ENCODE data around the gene ZNF581.

Gene ZNF581

DNA sequence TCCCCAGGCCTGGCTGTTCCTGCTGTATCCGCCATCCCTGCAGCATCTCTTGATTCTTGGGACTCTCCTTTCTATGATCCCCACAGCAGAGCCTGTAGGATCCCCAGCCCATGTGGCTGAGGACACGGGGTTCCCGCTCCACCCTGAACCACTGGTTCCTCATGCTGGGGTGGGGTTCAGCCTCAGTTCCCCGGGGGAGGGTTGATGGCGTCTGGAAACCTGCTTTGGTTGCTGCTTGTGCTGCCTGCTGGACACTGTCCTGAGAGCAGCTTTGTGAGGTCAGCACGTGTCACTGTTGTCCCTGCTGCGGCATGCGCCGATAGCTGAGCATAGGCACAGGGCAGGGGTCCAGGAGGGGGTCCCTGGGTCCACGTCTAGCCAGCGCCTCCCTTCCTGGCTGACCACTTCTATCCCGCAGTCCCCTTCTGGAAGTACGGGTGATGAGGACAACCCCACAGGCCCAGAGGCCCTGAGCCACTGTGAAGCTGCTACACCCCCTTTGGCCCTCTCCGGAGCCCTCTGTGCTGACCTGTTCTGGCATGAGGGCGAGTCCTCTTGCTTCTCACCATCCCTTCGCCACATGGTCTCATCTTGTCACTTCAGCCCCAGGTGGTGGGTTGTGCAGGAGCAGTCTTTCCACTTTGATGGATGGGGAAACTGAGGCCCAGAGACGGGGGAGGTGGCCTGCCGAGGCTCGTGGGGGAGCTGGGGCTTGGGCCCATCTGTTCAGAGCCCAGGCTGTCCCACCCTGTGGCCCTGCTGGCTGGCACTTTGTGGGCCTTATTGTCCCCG, 37.1 kb downstream of the ZNF581 start:
- DNase-seq (ENCODE audit: low spot score) = no peak

DNA sequence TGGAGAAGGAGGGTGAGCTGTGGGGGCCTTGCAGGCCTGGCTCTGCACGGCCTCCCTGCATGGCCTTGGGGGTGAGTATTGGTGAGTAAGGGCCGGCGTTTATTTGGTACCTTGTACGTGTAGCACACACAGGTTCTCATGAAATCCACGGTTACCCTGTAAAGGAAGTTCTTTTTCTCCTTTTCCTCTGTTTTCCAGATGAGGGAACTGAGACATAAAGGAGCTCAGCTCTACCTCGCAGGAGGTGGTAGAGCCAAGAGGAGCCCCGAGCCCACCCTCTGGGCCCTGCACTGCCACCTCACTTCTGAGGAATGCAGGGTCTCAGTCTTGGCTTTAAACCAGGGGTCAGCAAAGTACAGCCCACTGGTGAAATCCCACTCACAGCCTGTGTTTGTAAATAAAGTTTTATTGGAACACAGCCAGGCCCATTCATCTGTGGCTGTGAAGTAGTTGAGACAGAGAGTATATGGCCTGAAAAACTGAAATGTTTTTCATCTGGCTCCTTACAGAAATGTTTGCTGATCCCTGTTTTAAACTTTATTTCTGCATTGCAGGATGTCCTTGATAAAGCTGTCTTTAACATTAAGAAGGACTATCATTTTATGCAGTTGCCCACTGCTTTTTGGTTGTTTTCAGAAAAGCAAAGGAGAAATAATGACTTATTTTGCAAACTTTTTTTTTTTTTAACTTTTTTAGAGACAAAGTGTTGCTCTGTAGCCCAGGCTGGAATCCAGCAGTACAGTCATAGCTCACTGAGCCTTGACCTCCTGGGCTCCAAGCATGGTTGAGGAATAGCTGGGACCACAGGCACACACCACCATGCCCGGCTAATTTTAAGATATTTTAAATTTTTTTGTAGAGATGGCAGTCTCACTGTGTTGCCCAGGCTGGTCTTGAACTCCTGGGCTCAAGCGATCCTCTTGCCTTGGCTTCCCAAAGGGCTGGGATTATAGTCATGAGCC, 38.0 kb downstream of the ZNF581 start:
- no peak for DNase-seq (ENCODE audit: low spot score)

DNA sequence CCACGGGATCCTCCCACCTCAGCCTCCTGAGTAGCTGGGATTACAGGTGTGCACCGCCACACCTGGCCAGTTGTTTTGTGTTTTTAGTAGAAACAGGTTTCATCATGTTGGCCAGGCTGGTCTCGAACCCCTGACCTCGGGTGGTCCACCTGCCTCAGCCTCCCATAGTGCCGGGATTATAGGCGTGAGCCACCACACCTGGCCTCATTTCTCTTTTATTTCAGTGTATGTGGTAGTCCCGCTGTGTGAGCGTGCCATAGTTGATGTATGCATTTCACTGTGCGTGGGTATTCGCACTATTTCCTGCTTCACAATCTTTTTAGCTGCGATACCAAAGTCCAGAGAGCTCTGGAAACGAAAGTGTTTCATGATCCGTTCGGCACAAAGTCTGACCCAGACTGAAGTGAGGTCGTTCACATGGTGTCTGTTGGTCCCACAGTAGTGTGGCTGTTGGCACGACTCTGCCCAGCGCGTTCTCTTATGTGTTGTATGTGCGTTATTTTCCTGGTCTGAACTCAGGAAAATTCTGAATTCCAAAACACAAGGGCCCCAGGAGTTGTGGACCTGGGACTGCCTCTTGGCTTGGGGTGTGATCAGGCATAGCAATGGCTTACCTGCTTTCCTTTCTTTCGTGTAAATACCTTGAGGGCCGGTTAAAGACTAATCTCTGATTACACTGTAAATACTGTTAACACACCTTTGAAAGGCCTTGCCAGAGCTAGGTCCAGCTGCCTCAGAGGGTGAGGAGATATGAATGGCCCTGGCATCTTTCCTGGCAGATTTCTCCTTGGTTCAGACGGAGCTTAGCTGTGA, 40.2 kb downstream of the ZNF581 start:
- DNase-seq (ENCODE audit: low spot score) = no peak

DNA sequence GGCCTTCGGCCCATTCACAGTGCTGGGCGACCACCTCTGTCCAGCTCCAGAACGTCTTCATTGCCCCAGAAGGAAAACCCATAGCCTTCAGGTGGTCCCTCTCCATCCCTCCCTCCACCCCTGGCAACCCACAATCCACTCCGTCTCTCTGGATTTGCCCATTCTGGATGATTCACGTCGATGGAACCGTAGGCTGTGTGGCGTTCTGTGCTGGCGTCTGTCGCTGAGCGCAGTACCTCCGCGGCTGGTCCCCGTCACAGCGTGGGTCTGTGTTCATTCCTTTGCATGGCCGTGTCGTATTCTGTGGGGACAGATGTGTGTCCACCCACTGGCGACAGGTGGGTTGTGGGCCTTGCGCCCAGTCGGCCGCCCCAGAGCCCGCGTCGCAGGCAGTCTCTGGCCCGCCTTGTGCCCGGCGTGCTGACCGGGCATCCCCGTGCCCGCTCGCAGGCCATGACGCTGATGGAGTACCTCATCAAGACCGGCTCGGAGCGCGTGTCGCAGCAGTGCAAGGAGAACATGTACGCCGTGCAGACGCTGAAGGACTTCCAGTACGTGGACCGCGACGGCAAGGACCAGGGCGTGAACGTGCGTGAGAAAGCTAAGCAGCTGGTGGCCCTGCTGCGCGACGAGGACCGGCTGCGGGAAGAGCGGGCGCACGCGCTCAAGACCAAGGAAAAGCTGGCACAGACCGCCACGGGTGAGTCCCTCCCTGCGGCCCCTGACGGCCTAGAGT, 41.7 kb downstream of the ZNF581 start:
- no peak for DNase-seq (ENCODE audit: low spot score)

DNA sequence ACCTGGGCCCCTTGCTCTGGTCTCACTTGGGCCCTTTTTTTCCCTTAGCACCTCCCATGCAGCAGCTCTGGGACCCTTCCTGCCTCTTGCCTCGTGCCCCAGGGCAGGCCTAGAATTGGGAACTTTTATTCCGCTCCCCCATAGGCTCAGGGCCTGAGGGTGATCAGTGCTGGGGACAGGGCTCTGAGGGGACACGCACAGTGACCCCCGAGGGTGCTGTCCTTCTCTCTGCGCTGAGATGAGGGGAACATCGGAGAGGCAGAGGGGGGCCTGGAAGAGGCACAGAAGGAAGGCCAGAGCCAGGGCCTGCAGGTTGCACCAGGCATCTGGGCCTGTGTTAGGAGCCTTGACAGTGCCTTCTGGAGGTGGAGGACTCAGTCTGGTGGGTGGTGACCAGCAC, 42.3 kb downstream of the ZNF581 start:
- DNase-seq (ENCODE audit: low spot score) = no peak

DNA sequence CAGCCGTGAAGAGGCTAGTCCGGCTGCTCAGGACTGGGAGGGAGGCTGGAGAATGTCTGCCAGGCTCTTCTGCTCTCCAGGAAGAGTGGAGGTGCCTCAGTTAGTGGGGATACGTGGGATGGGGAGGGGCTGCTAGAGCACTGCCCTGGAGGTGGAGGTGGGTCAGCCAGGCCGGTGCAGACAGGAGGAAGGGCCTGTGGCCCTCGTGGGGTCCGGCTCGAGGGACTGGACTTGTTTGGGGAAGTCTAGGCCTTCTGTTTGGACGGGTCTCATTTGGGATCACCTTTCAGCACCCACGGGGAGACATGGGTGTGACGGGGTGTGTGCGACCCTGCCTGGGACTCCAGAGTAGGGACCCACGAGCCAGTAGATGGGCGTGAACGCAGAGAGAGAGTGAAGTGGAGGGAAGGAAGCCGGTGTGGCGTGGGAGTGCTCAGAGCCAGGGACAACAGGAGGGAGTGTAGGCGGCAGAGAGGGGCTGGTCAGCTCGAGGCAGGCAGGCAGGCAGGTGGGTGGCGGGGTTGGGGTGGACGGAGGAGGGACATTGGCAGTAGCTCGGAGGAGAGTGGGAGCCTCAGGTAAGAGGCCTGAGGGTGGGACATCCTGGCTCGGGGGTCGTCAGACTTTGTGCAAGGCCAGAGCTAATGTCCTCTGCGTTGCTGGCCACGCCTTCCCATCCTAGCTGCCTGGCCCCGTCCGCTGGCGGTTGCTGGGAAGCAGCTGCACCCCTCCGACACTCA, 43.0 kb downstream of the ZNF581 start:
- no peak for DNase-seq (ENCODE audit: low spot score)

DNA sequence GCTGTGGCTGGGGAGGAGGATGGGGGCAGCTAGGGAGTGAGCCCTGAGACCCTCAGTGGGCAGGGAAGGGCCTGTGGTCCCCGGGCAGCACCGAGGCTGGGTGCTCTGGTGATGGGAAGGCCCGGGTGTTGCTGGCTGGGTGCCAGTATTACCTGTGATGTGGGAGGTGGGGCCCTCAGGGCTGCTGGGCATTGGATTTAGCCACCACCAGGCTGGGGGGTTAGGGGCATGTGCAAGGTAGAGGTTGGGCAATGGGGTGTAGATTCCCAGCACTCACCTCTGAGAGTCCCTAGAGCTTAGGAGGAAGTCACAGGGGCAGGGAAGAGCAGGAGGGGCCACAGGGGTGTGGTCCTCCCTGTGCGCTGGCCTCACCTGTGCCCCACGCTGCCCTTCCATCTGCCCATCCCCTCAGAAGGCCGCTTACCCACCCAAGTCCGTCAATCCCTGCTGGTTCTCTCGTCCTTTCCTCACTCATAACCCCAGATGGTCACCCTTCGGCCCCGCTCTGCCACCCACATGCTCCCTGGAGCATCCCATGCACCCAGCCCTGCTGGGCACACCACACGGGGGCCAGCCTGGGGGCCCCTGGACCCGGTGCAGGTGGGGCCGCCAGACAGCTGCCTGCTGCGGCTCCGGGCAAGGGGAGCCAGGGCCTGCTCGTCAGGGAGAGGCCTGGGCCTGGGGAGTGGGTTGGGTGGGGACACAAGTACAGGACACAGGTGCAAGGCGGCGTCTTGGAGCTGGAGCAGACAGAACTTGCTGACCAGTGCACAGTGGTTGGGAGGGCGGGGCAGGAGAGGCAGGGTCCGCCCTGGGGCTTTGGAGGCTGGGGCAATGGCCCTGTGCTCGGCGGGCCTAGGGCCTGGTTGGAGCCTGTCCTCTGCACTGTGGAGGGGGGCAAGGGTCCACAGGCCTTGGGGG, 44.1 kb downstream of the ZNF581 start:
- no peak for DNase-seq (ENCODE audit: low spot score)

DNA sequence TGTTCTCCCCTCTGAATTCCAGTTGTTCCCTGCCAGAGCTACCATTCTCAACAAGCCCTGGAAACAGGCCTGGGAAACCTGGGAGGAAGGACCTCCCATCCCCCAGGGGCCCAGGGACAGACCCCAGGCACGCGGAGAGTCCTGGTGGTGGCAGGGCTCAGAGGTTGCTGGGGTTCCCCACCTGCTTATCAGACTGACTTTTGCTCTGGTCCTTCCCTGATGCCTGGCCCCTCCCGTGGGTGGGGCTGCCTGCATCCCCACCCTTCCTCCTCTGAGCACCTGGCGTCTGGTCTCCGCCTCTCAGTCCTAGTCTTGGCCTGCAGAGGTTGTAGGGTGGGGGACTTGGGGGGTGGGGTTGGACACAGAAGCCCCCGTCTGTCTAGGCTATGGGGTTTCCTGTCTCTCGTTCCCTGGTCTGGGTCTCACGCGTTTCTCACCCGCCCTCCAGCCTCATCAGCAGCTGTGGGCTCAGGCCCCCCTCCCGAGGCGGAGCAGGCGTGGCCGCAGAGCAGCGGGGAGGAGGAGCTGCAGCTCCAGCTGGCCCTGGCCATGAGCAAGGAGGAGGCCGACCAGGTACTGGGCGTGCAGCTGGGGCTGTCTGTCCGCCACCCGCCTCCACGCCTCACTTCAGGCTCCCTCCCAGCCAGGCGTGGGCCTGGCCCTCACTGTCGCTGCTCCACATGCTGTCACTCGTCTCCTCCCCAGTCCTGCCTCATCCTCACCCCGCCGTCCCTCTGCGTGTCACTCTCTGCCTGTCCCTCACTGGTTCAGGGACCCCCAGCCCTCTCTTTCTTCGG, 45.2 kb downstream of the ZNF581 start:
- DNase-seq (ENCODE audit: low spot score) = no peak

DNA sequence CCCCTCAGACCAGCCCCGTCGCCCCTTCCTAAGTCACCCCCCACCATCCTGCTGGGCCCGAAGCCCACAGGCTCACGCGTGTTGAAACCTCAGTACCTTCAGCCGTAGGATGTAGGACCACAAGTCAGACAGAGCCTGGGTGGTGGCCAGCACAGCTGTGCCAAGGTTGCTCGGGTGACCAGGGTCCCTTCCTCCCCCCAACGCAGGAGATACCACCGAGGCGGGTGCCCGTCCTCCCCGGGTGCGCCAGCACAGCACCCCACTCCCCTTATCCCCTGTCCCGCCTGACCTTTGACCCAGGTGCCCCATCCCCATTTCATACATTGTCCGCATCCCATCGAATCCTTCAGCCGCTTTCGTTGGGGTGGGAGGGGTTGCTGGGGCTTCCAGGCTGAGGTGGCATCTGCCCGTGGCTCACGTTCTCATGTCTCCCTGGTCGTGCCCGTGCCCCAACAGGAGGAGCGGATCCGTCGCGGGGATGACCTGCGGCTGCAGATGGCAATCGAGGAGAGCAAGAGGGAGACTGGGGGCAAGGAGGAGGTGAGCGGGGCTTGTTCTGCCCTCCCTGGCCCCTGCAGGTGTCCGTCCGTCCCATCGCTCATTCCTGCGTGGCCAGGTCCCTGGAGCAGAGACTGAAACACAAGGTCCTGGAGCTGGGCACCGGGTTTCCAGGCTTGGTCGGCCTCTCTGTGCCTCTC, 46.1 kb downstream of the ZNF581 start:
- DNase-seq (ENCODE audit: low spot score) = no peak

DNA sequence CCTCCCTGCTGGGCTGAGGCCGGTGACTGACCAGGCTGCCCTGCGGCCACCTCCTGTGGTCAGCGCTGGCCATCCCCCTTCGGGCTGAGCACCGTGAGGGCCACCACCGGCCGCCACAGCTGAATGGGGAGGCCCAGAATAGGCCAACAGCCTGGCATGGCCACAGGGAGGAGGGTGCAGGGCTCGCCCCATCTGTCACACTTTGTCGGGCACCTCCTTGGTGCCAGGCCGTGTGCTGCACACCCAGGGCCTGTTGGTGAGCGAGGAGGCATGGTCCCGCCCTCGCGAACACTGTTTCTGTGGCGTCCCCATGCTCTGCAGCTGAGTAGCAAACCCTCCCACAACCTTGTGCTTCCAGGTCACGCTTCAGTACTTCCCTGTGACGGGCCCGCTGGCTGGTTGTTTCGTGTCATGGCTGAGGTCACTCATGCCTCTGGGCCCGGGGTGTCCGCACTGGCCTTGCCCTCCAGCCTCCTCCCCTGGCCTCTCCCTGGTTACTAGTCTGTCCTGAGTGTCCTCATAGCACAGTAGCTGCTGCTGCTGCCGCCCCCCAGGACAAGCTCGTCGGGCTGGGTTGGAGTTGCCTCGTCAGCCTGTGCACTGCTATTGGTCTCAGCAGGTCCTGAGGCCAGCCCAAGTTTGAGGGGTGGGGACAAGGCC, 46.8 kb downstream of the ZNF581 start:
- DNase-seq (ENCODE audit: low spot score) = no peak

DNA sequence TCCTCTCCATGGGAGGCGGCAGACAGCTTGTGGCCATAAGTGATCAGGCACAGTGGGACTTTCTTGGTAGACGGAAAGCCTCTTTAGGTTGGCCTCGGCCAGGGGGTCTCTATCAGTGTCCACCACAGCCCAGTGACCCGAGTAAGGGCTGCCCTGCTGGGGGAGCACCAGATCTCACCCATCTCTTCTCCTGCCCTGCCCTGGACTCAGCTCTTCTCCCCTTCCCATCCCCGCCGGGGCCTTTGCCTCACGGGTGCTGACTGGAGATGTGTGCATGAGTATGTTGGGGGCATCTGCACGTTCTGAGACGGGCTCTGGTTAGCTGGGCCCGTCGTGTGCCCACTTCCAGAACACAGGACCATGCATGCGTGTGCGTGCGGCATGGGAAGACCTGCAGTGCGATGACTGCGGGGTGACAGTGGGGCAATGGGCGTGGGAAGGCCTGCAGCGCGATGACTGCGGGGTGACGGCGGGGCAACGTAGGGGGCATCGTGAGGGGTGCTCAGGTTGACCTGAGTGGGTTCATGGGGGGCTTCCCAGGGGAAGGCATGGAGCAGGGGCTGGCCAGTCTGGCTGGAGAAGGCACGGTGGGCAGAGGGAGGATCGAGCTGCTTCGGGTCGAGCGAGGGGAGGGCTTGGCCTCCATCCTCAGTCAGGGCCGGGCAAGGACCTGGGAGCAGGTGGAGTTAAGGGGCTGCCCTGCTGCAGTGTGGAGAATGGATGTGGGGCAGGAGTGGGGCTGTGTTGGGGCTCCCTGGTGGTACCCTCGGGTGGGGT, 47.5 kb downstream of the ZNF581 start:
- no peak for DNase-seq (ENCODE audit: low spot score)

DNA sequence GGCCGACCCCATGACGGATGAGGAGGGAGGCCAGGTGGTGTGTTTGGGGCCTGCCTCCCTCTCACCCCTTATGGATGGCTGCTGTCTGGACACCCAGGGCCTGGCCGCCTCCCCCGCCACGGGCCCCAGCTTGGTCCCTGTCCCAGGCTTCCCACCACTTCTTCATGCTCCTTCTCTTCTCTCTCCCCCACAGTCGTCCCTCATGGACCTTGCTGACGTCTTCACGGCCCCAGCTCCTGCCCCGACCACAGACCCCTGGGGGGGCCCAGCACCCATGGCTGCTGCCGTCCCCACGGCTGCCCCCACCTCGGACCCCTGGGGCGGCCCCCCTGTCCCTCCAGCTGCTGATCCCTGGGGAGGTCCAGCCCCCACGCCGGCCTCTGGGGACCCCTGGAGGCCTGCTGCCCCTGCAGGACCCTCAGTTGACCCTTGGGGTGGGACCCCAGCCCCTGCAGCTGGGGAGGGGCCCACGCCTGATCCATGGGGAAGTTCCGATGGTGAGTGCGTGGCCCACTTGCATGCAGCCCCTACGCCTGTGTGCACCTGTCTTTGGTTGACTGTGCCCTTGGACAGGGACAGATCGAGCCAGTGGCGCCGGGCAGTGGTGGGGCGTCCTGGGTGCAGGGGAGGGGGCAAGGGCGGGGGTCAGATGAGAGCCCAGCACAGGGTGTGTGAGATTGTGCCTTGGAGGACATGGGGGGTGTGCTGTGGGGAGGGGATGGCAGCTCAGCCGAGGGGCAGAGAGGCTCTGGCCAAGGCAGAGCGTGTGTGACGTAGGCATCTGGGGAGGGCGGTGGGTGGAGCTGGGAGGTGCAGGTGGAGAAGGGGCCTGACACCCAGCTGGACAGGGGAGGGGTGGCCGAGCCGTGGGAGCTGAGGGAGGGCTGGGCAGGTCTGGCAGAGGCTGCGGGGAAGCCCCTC, 48.4 kb downstream of the ZNF581 start:
- no peak for DNase-seq (ENCODE audit: low spot score)

DNA sequence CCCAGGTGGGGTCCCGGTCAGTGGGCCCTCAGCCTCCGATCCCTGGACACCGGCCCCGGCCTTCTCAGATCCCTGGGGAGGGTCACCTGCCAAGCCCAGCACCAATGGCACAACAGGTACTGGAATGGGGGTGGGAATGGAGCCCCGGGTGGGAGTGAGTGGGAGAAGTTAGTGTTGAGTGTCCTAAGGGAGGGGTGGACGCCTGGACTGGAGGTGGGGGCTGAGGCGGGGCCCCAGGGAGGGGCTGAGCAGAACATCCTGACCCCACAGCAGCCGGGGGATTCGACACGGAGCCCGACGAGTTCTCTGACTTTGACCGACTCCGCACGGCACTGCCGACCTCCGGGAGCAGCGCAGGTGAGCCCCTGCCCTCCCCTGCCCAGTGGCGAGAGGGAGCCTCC, 49.2 kb downstream of the ZNF581 start:
- DNase-seq (ENCODE audit: low spot score) = no peak

DNA sequence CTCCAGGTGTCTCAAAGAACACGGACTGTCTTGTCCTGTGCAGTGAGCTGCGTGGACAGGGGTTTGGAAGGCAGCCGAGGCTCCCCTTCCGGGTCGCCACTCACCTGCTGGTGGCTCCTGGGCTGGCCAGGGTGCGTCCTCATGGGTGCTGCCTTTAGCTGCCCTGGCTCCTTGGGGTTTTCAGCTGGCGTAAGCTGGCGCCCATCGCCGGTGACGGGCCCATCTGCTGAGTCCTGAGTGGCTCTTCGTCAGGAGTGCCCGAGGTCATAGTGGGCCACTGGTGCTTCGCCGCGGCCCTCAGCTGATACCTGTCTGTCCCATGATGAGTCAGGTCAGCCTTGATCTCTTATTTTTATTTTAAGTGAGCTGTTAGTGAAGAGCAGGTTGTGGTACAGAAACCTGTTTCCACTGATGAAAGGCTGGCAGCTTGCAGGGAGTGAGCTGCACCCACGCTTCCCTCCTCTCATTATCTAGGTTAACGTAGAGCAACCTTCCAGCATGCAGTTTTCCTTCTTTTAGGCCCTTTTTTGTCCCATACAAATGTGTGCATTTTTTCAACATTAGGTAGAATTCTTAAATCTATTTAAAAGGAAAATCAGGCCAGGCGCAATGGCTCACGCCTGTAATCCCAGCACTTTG, 50.0 kb downstream of the ZNF581 start:
- DNase-seq (ENCODE audit: low spot score) = no peak

DNA sequence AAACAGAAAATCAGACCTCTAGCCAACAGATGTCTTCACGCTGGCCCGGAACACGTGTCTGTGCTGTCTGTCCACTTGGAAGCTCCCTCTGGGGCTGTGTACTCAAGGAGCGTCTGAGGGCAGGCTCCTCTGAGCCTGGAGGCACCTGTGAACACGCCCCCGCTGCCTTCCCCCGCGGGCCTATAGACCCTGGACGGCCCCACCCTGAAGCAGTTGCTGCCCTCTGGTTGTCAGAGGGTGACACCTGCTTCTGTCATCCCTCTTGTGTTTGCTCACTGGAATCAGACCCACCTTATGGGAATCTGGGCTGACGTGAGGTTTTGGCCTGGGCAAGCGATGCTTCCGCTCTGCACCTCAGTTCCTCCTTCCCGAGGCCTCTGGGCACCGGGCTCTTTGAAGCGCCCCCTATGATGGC, 50.8 kb downstream of the ZNF581 start:
- DNase-seq (ENCODE audit: low spot score) = no peak
